Subcutaneous adipose tissue (tissue), 4 donors: ENCODE data around the gene NEURL4. TPM values are rescaled to one million over a fixed set of nuclear protein-coding genes. Genes with fewer than 3 reads are reported as not detected.

Experiments used
- CTCF ChIP-seq: fragments of 450-650 bp; IDR thresholded peaks from one replicate; pipeline ENCODE4 v1.5.1; 2016; ENCODE audit warnings: low read depth, mild to moderate bottlenecking, control low read depth, antibody characterized with exemption, moderate library complexity
- total RNA-seq, 4 donors: library from RNA; depleted of rRNA; stranded (reverse); fragments of >200 nt; gene quantifications; one replicate each; pipeline ENCODE4 v1.1.0, GENCODE V29; 2016

Gene NEURL4
- total RNA-seq, 4 donors from 2014 or later = 4.9 to 22.6 (median 11.2) TPM

GRCh38 chr17:7329997-7330637, 982 bp upstream of the NEURL4 start:
- no peak for TF ChIP-seq CTCF

- no peak for TF ChIP-seq CTCF
Measured at GRCh38 chr17:7329374-7329996, 350 bp upstream of the NEURL4 start.

GRCh38 chr17:7328009-7328408, 1.1 kb downstream of the NEURL4 start:
- TF ChIP-seq CTCF = no peak

- TF ChIP-seq CTCF = no peak
Measured at GRCh38 chr17:7327501-7327900, 1.6 kb downstream of the NEURL4 start.

- no peak for TF ChIP-seq CTCF
Measured at GRCh38 chr17:7327056-7327455, 2.1 kb downstream of the NEURL4 start.

- TF ChIP-seq CTCF = no peak
Measured at GRCh38 chr17:7326186-7326585, 2.9 kb downstream of the NEURL4 start.

- TF ChIP-seq CTCF = no peak
Measured at GRCh38 chr17:7325031-7325528, 4.1 kb downstream of the NEURL4 start.
